ENCODE results near the gene SAP30.

The SAP30 gene

GRCh38 chr4:173370477-173371291 is at the start of gene SAP30:
Gene SAP30 (plus strand): TSS chr4:173370954. CDS start chr4:173371183, 229 bp downstream.
- Mint-ChIP-seq H3K27ac (peak within 1 kb of the TSS; percentile 83), H3K9me3 (no peaks in the 10 kb centered on the region), H3K36me3 (no peaks in the 10 kb centered on the region), H3K27me3 (peaks cover 9% of the 10 kb centered on the region), H3K4me1 (peaks cover 21% of the 10 kb centered on the region), H3K4me3 (peak within 1 kb of the TSS; percentile 100)
- peak; percentile 95 for ATAC-seq

- H3K4me1 Mint-ChIP-seq: no peaks in the 10 kb centered on the region
- no peaks in the 10 kb centered on the region for H3K9me3 Mint-ChIP-seq
- H3K27me3 Mint-ChIP-seq: no peaks in the 10 kb centered on the region
- no peak overlapping the region for H3K4me3 Mint-ChIP-seq
- ATAC-seq: no peak
- H3K27ac Mint-ChIP-seq: no peak overlapping the region
- peaks cover 7% of the 10 kb centered on the region for H3K36me3 Mint-ChIP-seq
Measured at GRCh38 chr4:173325007-173325736, 45.6 kb upstream of the SAP30 start.

GRCh38 chr4:173328236-173328901 is 42.4 kb upstream of the SAP30 start:
- no peaks in the 10 kb centered on the region for H3K9me3 Mint-ChIP-seq
- peaks cover 7% of the 10 kb centered on the region for H3K36me3 Mint-ChIP-seq
- no peak for ATAC-seq
- no peak overlapping the region for H3K27ac Mint-ChIP-seq
- H3K27me3 Mint-ChIP-seq: no peaks in the 10 kb centered on the region
- H3K4me3 Mint-ChIP-seq: no peak overlapping the region
- H3K4me1 Mint-ChIP-seq: peaks cover 17% of the 10 kb centered on the region

GRCh38 chr4:173330590-173330989 is 40.2 kb upstream of the SAP30 start:
- Mint-ChIP-seq H3K4me1 (peaks cover 23% of the 10 kb centered on the region), H3K9me3 (no peaks in the 10 kb centered on the region), H3K36me3 (peaks cover 7% of the 10 kb centered on the region), H3K27ac (no peak overlapping the region), H3K27me3 (no peaks in the 10 kb centered on the region), H3K4me3 (no peak overlapping the region)
- ATAC-seq: no peak

DNA sequence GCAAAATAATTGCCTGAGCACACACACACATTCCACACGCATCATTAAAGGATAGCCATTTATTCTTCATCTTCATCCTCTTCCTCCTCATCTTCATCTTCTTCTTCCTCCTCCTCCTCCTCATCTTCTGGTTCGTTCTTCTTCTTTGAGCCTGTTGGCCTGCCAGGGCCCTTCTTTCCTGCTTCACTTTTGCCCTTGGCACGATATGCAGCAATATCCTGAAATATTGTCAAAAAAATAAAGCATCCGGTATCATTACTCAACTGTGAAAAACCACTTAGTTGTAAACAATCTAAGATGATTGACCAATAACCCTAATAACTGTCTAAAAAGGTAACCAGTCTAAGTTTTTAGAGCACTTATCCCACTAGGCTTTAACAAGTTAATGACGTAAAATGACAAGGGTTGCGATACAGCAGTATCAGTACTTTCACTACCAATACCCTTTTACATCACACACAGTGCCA is 38.7 kb upstream of the SAP30 start:
- Mint-ChIP-seq H3K9me3 (no peaks in the 10 kb centered on the region), H3K4me1 (peaks cover 23% of the 10 kb centered on the region), H3K27ac (peak overlapping the region; percentile 98), H3K27me3 (no peaks in the 10 kb centered on the region), H3K4me3 (peak overlapping the region; percentile 36), H3K36me3 (peaks cover 7% of the 10 kb centered on the region)
- ATAC-seq: no peak

GRCh38 chr4:173332963-173333657 is 37.6 kb upstream of the SAP30 start:
- H3K36me3 Mint-ChIP-seq: peaks cover 7% of the 10 kb centered on the region
- no peaks in the 10 kb centered on the region for H3K9me3 Mint-ChIP-seq

DNA sequence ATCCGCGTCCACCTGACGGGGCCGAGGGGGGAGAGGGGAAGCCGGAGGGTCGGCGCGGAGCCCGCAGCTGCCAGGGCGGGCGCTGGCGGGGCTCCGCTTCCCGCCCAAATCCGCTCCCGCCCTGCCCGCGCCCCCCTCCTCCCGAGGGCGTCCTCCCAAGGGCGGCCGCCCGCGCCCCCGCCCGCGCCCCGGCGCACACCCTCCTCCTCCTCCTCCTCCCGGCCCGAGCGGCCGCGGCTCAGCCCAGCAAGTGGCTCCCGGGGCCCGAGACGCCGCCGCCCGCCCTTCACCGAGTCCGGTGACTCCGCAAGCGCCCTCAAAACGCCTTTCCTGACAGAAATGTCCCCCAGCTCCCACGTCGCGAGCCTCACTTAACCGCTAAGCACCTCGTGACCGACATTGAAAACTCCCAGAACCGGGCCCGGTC is 37.1 kb upstream of the SAP30 start:
- Mint-ChIP-seq H3K4me3 (peak overlapping the region; percentile 95), H3K9me3 (no peaks in the 10 kb centered on the region), H3K27ac (peak overlapping the region; percentile 98), H3K4me1 (peaks cover 23% of the 10 kb centered on the region), H3K27me3 (no peaks in the 10 kb centered on the region), H3K36me3 (peaks cover 7% of the 10 kb centered on the region)
- peak; percentile 3 for ATAC-seq

More at GRCh38 chr4:173332963-173333657, 37.6 kb upstream of the SAP30 start:
- H3K4me1 Mint-ChIP-seq: peaks cover 23% of the 10 kb centered on the region
- ATAC-seq: no peak
- no peaks in the 10 kb centered on the region for H3K27me3 Mint-ChIP-seq
- peak overlapping the region; percentile 98 for H3K27ac Mint-ChIP-seq
- peak overlapping the region; percentile 87 for H3K4me3 Mint-ChIP-seq

DNA sequence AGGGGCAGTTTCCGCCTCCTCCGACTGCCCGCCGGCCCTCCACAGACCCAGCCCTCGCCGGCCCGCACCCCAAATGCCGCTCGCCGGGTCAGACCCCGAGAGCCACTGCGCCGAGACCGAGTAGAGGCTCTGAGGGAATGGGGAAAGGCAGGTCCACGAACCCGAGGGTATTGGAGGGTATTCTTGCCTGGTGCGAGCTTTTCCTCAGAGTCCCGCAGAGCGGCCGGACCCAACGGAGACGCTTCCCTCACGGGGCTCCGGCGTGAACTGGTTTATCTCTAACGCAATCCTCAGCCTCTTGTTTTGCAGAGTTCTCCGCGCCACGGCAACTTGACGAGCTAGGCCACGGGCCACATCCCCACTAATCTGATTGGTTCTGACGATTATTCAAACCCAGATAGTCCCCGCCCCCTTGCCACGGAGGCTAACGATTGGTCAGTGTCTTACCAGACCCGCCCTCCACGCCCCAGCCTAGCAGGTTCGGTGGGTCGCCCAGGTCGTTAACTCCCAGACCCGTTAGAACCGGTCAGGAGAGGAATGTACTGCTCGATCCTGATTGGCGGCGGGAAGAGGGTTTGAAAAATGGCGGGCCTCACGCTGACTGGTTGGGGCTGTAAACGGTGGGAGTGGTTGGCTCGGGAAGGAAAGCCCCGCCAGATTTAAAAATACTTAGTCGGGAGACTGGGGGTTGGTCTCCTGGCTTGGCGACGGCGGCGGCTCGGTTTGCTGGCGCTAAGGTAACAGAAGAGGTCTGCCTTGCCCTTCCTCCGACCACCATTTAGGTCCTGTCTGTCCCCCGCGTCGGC is 36.5 kb upstream of the SAP30 start, which contains the start of gene HMGB2:
Gene HMGB2 (minus strand): TSS at position 274 of the 806 bp plus-strand sequence. CDS start 709 bp downstream, outside the sequence.
- H3K9me3 Mint-ChIP-seq: no peaks in the 10 kb centered on the region
- H3K4me1 Mint-ChIP-seq: peaks cover 23% of the 10 kb centered on the region
- no peaks in the 10 kb centered on the region for H3K27me3 Mint-ChIP-seq
- H3K27ac Mint-ChIP-seq: peak within 1 kb of the TSS; percentile 98
- H3K36me3 Mint-ChIP-seq: peaks cover 7% of the 10 kb centered on the region
- peak; percentile 100 for ATAC-seq
- H3K4me3 Mint-ChIP-seq: peak within 1 kb of the TSS; percentile 95

- Mint-ChIP-seq H3K27ac (peak overlapping the region; percentile 98), H3K27me3 (no peaks in the 10 kb centered on the region), H3K4me3 (peak overlapping the region; percentile 95), H3K4me1 (peaks cover 23% of the 10 kb centered on the region), H3K9me3 (no peaks in the 10 kb centered on the region), H3K36me3 (peaks cover 7% of the 10 kb centered on the region)
- ATAC-seq: peak; percentile 57
Measured at GRCh38 chr4:173334891-173335752, 35.6 kb upstream of the SAP30 start.

DNA sequence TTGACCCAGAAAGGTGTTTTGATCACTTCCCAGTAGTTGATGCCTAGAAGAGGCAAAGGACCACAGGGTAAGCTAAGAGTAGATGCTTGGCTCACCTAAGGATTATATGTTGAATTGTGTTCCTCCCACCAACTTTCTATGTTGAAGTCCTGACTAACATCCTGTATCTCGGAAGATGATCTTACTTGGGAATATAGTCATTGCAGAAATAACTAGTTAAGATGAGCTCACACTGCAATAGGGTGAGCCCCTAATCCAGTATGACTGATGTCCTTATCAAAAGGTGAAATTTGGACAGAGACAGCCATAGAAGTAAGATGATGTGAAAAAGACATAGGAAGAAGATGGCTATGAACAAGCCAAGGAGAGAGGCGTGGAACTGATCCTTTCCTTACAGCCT is 33.3 kb upstream of the SAP30 start:
- H3K9me3 Mint-ChIP-seq: no peaks in the 10 kb centered on the region

GRCh38 chr4:173343832-173344397 is 26.8 kb upstream of the SAP30 start:
- no peaks in the 10 kb centered on the region for H3K27me3 Mint-ChIP-seq
- peaks cover 8% of the 10 kb centered on the region for H3K4me1 Mint-ChIP-seq
- no peak for ATAC-seq
- no peak overlapping the region for H3K4me3 Mint-ChIP-seq
- no peaks in the 10 kb centered on the region for H3K9me3 Mint-ChIP-seq
- H3K36me3 Mint-ChIP-seq: no peaks in the 10 kb centered on the region
- H3K27ac Mint-ChIP-seq: no peak overlapping the region

More for the DNA sequence above, 33.3 kb upstream of the SAP30 start:
- H3K27me3 Mint-ChIP-seq: no peaks in the 10 kb centered on the region
- peaks cover 15% of the 10 kb centered on the region for H3K4me1 Mint-ChIP-seq
- no peak for ATAC-seq
- no peak overlapping the region for H3K27ac Mint-ChIP-seq
- no peak overlapping the region for H3K4me3 Mint-ChIP-seq
- H3K36me3 Mint-ChIP-seq: no peaks in the 10 kb centered on the region

- Mint-ChIP-seq H3K27ac (no peak overlapping the region), H3K9me3 (no peaks in the 10 kb centered on the region), H3K4me1 (peaks cover 8% of the 10 kb centered on the region), H3K4me3 (no peak overlapping the region), H3K36me3 (no peaks in the 10 kb centered on the region), H3K27me3 (no peaks in the 10 kb centered on the region)
- ATAC-seq: no peak
Measured at GRCh38 chr4:173345648-173346047, 25.1 kb upstream of the SAP30 start.

DNA sequence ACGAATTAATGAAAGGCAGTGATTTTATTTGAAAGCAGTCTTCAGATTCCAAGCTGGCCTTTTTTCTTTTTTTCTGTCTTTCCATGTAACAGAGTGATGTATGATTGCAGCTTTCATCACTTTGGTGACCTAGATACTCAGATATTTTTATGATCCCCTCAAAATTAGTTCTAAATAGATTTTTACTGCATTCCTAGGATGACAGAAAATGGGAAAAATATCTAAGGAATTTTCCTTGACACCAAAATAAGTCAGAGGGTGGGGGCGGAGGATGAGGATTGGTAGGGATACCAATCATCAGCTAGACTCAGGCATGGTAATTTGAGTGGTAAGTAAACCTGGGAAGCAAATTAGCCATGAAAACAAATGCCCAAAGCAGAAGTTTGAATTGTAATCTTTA is 24.7 kb upstream of the SAP30 start:
- Mint-ChIP-seq H3K4me3 (no peak overlapping the region), H3K27me3 (no peaks in the 10 kb centered on the region), H3K36me3 (no peaks in the 10 kb centered on the region), H3K9me3 (no peaks in the 10 kb centered on the region), H3K27ac (no peak overlapping the region), H3K4me1 (peaks cover 8% of the 10 kb centered on the region)
- no peak for ATAC-seq
